GM21381 (cell line): Measurements from ENCODE around the gene TCF12.

ENCODE experiments used
- ATAC-seq: cut with Tn5 transposase; IDR thresholded peaks from one replicate; pipeline ENCODE4 v1.9.1; 2021; ENCODE audit warnings: mild to moderate bottlenecking, moderate library complexity; ENCODE audit not compliant: unreplicated experiment

TCF12 gene

DNA sequence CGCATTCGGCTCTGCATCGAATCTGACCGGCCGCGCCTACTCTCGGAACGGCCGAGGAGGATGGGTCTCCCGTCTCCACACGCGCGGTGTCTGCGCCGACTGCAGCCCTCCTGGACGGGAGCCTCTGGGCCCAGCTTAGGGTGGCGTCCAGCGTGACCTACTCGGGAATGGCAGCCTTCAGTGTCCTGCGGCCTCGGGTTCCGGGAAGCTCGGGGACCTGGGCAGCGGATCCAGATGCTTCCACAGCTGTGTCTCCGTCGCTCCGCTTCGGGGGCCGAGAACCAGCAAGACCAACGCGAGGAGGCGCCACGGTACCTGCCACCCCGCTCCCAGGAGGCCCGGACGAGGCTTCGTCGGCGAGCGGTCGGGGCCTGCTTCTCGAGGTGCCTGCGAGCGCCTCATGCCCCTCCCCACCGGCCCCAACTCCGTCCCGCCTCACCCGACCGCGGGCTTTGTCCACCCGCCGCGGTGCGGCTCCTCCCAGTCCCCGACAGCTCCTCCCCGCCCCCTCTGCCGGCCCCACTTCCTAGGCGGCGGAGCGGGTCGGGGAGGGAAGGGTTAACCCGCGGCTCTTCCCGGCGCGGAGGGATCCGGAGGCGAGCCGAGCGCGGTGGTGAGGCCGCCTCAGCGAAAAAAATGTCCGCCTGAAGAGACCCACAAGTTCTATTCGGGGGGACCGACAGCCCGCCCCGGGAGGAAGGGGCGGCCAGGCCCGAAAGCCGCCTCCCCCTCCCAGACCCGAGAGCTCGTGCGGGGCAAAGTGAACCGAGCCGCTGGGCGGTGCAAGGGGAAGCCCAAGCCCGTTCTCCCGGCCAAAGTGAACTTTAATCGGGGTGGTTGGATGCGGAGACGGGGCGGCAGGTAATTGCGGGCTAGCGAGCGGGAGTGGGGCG lies at the start of gene TCF12:
Gene TCF12, plus strand, starts transcription at position 599 of the 893 bp plus-strand sequence. CDS start 1,270 bp downstream, outside the sequence.
- peak; percentile 81 for ATAC-seq

DNA sequence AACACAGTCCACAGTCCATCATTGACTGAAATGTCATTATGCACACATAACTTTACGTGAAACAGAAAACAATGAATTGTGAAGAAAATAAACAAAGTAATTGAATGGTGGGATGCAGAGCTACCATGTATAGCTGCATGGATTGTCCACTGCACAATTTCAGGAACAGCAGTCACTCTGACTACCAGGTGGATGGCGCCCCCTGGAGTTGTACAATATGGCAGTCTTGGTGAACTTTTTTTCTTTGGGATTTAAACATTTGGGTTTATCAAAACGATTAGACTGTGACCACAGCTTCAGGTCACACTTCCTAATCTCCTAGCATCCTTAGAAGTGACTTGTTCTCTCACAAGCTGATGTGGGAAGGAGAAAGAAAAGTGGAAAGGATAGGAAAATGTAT lies 48.9 kb upstream of the TCF12 start:
- ATAC-seq: no peak

GRCh38 chr15:56871185-56871584 lies 47.3 kb upstream of the TCF12 start:
- ATAC-seq: no peak

DNA sequence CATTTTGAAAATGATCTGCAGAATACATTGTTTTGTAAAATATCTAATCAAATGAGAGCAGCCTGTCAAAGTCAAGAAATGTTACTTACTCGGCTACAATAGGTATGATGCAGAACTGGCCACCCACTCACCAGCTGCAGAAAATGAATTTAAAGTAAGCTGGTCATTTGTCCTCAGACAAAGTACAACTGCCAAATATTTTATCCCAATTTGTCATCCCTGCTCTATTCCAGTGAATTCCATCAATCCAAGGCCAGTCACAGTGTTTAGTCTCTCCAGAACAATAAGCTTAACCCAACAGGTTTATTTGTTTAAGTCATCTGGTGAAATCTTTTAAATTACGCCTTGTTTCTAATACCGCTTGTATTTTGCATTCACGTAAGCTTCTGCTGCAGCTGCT lies 46.6 kb upstream of the TCF12 start:
- no peak for ATAC-seq

- no peak for ATAC-seq
Measured at GRCh38 chr15:56877255-56877970, 41.0 kb upstream of the TCF12 start.

- no peak for ATAC-seq
Measured at GRCh38 chr15:56879502-56879901, 38.9 kb upstream of the TCF12 start.

- ATAC-seq: no peak
Measured at GRCh38 chr15:56883088-56883487, 35.4 kb upstream of the TCF12 start.

GRCh38 chr15:56886363-56886931 lies 32.0 kb upstream of the TCF12 start:
- no peak for ATAC-seq

DNA sequence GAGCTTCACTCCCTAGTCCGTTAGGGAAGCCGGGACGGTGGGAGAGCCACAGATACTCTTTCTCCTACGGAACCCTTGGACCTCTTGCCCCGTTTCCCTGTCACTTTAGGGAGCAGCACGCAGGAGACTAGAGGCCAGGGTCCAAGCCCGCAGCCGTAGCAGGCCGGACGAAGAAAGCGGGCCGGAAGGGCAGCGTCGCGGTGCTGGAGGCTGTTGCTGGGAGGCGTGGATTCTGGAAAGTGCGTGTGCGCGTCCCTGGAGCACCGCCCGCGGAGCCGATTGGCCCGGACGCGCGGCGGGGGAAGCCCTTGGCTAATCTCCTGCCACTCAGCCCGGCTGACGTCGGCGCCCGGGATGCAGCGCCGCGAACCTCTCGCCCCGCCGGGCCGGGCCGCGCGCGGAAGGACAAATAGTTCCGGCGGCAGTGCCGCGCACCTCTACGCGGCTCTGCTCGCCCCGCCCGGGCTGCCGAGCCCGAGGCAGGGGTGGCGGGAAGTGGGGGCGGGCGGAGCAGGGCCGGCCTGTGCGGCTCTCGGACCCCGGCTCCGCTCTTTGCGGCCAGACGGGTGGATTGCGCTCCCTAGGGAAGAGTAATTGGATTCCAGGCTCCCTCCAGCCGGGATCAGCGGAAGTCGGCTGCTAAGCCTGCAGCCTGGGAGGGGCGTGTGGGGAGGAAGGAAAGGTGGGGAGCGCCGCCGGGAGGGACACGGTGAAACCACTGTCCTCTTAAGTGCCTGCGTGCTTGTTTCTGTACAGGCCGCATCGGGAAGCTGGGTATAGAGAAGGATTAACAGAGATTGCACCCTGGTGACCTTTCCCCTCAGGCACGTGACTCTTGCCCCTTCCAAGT lies 31.3 kb upstream of the TCF12 start:
- ATAC-seq: peak; percentile 88

DNA sequence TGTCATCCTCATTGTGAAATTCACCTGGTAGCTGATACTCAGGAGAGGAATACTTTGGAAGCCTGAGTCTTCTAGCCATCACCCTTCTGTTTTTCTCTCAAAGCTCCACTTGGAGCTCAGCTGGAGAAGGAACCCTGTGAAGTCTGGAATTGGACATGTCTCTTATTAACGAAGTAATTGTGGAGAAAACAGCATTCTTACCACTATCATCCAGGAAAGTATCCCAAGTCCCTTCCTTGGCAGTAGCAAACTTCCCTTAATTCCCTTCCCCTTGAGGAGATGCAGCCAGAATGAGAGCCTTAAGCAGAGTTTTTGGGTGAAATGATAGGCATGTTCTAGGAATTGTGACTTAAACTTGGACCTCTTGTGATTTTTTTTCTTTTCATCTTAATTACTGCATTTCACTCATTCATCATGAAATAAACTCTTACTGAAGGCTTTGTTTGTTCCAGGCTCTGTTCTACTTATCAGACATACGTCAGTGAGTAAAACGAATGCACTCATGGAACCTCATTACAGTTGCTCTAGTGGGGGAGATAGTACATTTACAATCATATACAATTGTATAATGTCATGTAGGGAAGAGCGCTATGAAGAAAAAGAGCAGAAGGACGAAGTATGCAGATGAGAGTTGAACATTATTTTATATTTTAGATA lies 30.5 kb upstream of the TCF12 start:
- ATAC-seq: no peak

DNA sequence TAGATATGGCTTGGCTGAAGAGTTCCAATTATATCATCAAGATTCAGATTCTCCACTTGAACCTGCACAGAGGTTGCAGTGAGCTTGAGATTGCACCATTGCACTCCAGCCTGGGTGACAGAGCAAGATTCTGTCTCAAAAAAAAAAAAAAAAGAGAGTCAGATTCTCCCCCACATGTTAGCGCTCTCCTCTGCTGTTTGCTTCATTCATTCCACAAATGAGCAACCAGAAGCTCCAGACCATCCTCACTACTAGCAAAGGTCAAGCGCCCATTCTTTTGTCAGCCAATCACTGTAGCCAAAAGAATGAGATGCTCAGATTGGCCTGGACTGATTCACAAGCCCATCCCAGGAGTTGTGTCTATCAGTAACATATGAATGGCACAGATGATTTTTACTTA lies 28.4 kb upstream of the TCF12 start:
- ATAC-seq: no peak

DNA sequence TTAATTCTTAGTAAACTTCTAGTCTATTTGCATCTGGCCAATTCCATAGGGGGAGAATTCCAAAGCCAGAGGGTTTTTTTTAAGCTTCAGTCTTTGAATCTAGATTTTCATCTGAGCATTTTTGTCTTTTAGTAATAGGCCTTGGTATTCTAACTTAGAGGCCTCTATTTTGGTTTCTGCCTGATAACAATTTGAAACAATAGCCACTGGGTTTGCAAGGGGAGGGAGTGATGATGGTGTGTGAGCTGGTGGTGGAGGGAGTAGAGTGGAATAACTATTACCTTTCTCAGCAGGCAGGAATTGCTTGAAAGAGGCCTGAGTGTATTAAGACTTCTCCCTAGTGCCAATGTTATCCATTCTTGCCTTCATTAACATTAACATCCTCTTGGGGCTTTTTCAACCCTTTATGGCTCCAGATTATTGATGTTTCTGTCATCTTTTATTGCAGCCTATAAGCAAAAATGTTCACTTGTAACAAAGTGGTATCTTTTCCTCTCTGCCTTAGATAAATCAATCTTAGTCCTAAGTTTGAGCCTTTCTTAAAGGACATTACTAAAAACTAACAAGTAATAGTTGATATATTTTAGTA lies 26.5 kb upstream of the TCF12 start:
- no peak for ATAC-seq

DNA sequence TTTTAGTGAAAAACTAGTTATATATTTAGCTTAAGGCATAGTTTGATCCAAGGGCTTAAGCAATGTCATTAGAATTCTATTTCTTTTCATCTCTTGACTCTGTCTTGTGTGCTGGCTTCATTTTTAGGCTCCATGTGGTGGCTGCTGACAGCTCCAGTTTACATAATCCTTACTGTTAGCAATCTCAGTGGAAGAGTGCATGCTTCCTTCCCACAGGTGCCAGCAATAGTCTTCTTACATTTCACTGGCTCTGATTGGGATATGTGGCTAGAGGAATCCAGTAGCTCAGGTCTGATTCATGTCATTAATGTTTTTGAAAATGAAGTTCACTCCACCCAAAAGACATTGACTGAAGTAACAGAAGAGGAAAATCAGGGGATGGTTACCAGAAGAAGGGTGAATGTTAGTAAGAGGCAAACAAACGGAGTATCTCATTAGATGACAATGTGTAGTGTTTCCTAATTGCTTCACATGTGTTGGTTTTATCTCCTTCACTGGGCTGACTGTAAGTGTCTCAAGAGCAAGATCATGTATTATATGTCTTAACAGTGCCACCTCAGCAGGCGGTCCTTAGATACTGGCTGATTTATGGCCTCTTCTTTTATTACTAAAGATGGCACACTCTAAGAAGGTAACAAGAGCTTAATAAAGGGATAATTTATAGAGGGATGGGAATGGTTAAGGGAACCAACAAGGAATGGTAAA lies 25.6 kb upstream of the TCF12 start:
- ATAC-seq: no peak

- no peak for ATAC-seq
Measured at GRCh38 chr15:56893364-56893678, 25.1 kb upstream of the TCF12 start.

- no peak for ATAC-seq
Measured at GRCh38 chr15:56894601-56895000, 23.8 kb upstream of the TCF12 start.

- no peak for ATAC-seq
Measured at GRCh38 chr15:56901931-56902330, 16.5 kb upstream of the TCF12 start.

DNA sequence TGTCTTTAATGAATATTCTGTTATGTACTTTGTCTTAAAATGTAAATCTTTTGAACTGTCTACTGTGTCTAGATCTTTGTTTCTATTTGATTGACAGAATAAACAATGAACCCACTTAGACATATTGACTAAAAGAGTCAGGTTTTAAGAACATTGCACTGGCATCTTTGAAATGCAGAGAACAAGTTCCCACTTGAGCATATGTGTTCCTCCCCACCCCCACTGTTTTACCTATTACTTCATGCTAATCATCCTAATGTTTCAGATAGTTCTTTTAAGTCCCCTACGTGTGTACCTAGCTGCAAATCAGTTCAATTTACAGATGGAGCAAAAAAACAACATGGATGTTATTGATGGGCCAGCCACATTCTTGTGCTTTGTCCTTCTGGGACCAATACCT lies 11.7 kb upstream of the TCF12 start:
- ATAC-seq: no peak

GRCh38 chr15:56910801-56911200 lies 7.6 kb upstream of the TCF12 start:
- ATAC-seq: no peak

GRCh38 chr15:56913241-56913640 lies 5.2 kb upstream of the TCF12 start:
- ATAC-seq: no peak

- ATAC-seq: no peak
Measured at GRCh38 chr15:56913670-56914069, 4.8 kb upstream of the TCF12 start.
